ENCODE data around the gene CRYBG3.

GRCh38 chr3:97892852-97893251 is 71.0 kb downstream of the CRYBG3 start:
- no peak for TF ChIP-seq CTCF (IDR thresholded peaks at IDR 0.05; ENCODE audit: borderline replicate concordance, extremely low read depth, low read length, poor library complexity, severe bottlenecking)
- no peak for TF ChIP-seq EZH2 (IDR thresholded peaks at IDR 0.05; ENCODE audit: borderline replicate concordance, low read depth, low read length, severe bottlenecking)
